ENCODE results near the gene FECH. TPM values are rescaled to one million over a fixed set of nuclear protein-coding genes. Genes with fewer than 3 reads are reported as not detected.

The FECH gene
- total and polyA plus RNA-seq, 9 of the 15 experiments (the other 6 are each of a cell fraction or from before 2014, with no cell fraction given): 19.8 to 170 (median 56.8) TPM

- TF ChIP-seq PRDM10 (IDR thresholded peaks at IDR 0.05; ENCODE audit: partially characterized antibody) (no peak), ZBTB1 (CRISPR knock-in tag; IDR thresholded peaks at IDR 0.05; ENCODE audit: borderline replicate concordance, low read depth) (no peak), CBFA2T3 (IDR thresholded peaks at IDR 0.05) (peak; percentile 69), TEAD4 (IDR thresholded peaks at IDR 0.05; ENCODE audit: low read length) (peak; percentile 33; the same call in 1 of the 2 replicates), TEAD4 (CRISPR knock-in tag; IDR thresholded peaks at IDR 0.05; ENCODE audit: borderline replicate concordance) (no peak), U2AF2 (optimal IDR thresholded peaks at IDR 0.05; ENCODE audit: low read depth, low read length) (no peak), EP300 (IDR thresholded peaks at IDR 0.05; ENCODE audit: low read length) (peak; percentile 49; the same call in 1 of the 2 replicates), TAF9B (IDR thresholded peaks at IDR 0.05; ENCODE audit: partially characterized antibody) (no peak)
Observed at GRCh38 chr18:57603871-57604270, 17.4 kb upstream of the FECH start (continued).

- ATAC-seq: no peak; the same call in 2 of the 3 replicates
- H3K4me3 ChIP-seq: no peak overlapping the region
- FAIRE-seq: no peak
- POLR2A ChIA-PET: interaction anchor here (0.7 to 3.1 kb wide), 3 partner anchors 9 to 102 kb away, joined by 4 to 15 read pairs (median 7); partner anchors contain the start of gene FECH
- no peak overlapping the region for H3K4me2 ChIP-seq (ENCODE audit: insufficient read depth, low read length)
- no peak for DNase-seq (ENCODE audit: extremely low read depth in 1 of 4, low spot score in 3 of 4)
- peaks cover 0 to 9% of the 10 kb centered on the region in 2 experiments; a peak in 3 of 5 replicates for H3K4me1 ChIP-seq (replicated peaks in 1 of 2; ENCODE audit: control insufficient read depth in 2 of 2, insufficient read depth in 2 of 2, low read length in 2 of 2)
- H3K79me2 ChIP-seq (ENCODE audit: control insufficient read depth, insufficient read depth, low read length): no peaks in the 10 kb centered on the region
- H3K27me3 ChIP-seq (ENCODE audit: control insufficient read depth in 2 of 2, insufficient read depth in 2 of 2, low read length in 2 of 2): no peaks in the 10 kb centered on the region
- H3K9me3 ChIP-seq (replicated peaks; ENCODE audit: control insufficient read depth, insufficient read depth, low read depth, low read length): no peaks in the 10 kb centered on the region; the same call in 1 of the 2 replicates
- CTCF ChIA-PET (ENCODE audit: low intra/inter-chr PET ratio): no interaction called here
- H3K36me3 ChIP-seq (ENCODE audit: control insufficient read depth, insufficient read depth, low read length): peaks cover 25% of the 10 kb centered on the region
- H3K27ac ChIP-seq (ENCODE audit: extremely low read depth, low read depth, low read length): no peak overlapping the region
- BruUV-seq (replicated peaks): no TSS peak
- no peaks in the 10 kb centered on the region for H3K9me1 ChIP-seq (ENCODE audit: control insufficient read depth, insufficient read depth, low read length)
- no peaks in the 10 kb centered on the region for H4K20me1 ChIP-seq (replicated peaks; ENCODE audit: control insufficient read depth, insufficient read depth, low read length)
- intact Hi-C loops (cut with micrococcal nuclease) (no loop called here), in situ Hi-C loops (cut with MboI) (no loop called here)
- no peak overlapping the region for H2AFZ ChIP-seq (ENCODE audit: low read depth, low read length)
- H3K9ac ChIP-seq (ENCODE audit: insufficient read depth in 1 of 2, low read depth in 2 of 2, low read length in 2 of 2): no peak overlapping the region
- TF ChIP-seq ZC3H8 (IDR thresholded peaks at IDR 0.05) (no peak), DDX20 (tag; IDR thresholded peaks at IDR 0.05; ENCODE audit: low read depth) (no peak), SRSF7 (optimal IDR thresholded peaks at IDR 0.05; ENCODE audit: low read depth, low read length) (no peak), HDAC8 (tag; IDR thresholded peaks at IDR 0.05) (no peak), BCOR (IDR thresholded peaks at IDR 0.05) (no peak), TCF7 (IDR thresholded peaks at IDR 0.05; ENCODE audit: borderline replicate concordance) (no peak), ZNF449 (CRISPR knock-in tag; IDR thresholded peaks at IDR 0.05) (no peak), SIRT6 (IDR thresholded peaks at IDR 0.05; ENCODE audit: low read depth, low read length) (no peak), MEIS2 (IDR thresholded peaks at IDR 0.05; ENCODE audit: partially characterized antibody) (no peak), IFI16 (CRISPR knock-in tag; IDR thresholded peaks at IDR 0.05) (no peak), CBX5 (IDR thresholded peaks at IDR 0.05; ENCODE audit: borderline replicate concordance, low read depth) (no peak), SREBF1 (IDR thresholded peaks at IDR 0.05; ENCODE audit: borderline replicate concordance, low read depth, low read length) (no peak)
Observed at GRCh38 chr18:57595347-57595746, 8.8 kb upstream of the FECH start.
